Ishikawa (cell line): ENCODE data around the gene STPG4.

Experiments used
- CEBPB ChIP-seq: IDR thresholded peaks from 2 replicates; pipeline ENCODE4 v1.6.1; 2012
- CREB1 ChIP-seq: IDR thresholded peaks from 2 replicates; pipeline ENCODE4 v1.6.1; 2012; ENCODE audit warnings: low read depth
- EGR1 ChIP-seq: IDR thresholded peaks from 2 replicates; pipeline ENCODE4 v1.6.1; 2012
- EP300 ChIP-seq: IDR thresholded peaks from 2 replicates; pipeline ENCODE4 v1.6.1; 2012; ENCODE audit warnings: borderline replicate concordance
- FOXM1 ChIP-seq: IDR thresholded peaks from 2 replicates; pipeline ENCODE4 v1.6.1; 2012; ENCODE audit warnings: low read depth, borderline replicate concordance
- NFIC ChIP-seq: IDR thresholded peaks from 2 replicates; pipeline ENCODE4 v1.6.1; 2012
- RAD21 ChIP-seq: IDR thresholded peaks from 2 replicates; pipeline ENCODE4 v1.6.1; 2012; ENCODE audit warnings: low read depth
- TAF1 ChIP-seq: IDR thresholded peaks from 2 replicates; pipeline ENCODE4 v1.6.1; 2012; ENCODE audit warnings: low read depth, mild to moderate bottlenecking
- TCF12 ChIP-seq: IDR thresholded peaks from 2 replicates; pipeline ENCODE4 v1.6.1; 2012; ENCODE audit warnings: low read depth
- TEAD4 ChIP-seq: IDR thresholded peaks from 2 replicates; pipeline ENCODE4 v1.6.1; 2012
- YY1 ChIP-seq: IDR thresholded peaks from 2 replicates; pipeline ENCODE4 v1.6.1; 2012; ENCODE audit warnings: low read depth
- ZBTB7A ChIP-seq: IDR thresholded peaks from 2 replicates; pipeline ENCODE4 v1.6.1; 2012; ENCODE audit warnings: low read depth
- TF ChIP-seq, protein P1 (sequence below): IDR thresholded peaks from 2 replicates; pipeline ENCODE4 v1.6.1; 2012
- TF ChIP-seq, protein P2 (sequence below): IDR thresholded peaks from 2 replicates; pipeline ENCODE4 v1.6.1; 2012; ENCODE audit warnings: low read depth, mild to moderate bottlenecking
- TF ChIP-seq, protein P3 (sequence below): IDR thresholded peaks from 2 replicates; pipeline ENCODE4 v1.6.1; 2012

The STPG4 gene

DNA sequence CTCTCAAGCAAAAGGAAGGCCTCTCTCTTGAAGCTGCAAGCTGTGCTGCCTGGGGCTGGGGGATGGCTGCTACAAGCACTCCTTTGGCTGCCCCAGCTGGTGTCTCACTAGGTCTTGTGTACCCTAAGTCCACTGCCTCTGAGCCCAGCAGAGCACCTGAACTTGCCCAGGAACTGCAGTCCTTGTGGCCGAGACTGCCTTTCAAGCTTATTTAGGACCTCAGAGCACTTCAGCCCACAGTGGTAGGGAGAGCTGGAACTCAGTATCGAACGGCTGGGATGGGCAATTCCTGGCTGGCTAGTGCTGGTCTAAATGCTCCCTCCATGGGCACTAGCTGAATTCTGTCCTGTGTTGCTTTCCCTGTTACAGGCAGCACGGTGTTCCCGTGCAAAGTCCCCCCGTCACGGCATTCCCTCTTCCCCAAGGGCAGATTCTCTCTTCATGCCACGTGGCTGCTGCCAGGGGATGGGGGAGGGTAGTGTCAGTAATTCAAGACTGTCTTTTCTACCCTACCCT lies 25.9 kb downstream of the STPG4 start:
- TF ChIP-seq, protein P1, sequence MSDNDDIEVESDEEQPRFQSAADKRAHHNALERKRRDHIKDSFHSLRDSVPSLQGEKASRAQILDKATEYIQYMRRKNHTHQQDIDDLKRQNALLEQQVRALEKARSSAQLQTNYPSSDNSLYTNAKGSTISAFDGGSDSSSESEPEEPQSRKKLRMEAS: no peak

DNA sequence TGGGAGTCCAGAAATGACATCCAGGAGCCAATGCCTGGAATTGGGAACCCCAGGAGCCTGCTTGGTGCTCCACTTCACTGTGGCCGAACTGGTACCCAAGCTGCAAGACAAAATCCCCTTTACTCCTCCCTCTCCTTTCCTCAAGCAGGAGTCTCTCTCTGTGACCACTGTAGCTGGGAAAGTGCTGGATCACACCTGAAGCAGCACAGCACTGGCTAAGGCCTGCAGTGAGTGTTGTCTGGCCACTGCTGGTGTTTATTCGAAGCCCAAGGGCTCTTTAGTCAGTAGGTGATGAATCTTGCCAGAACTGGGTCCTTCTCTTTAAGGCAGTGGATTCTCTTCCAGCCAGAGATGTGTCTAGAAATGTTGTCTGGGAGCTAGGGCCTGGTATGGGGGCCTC lies 26.4 kb downstream of the STPG4 start:
- no peak for TF ChIP-seq TAF1
- TF ChIP-seq FOXM1: no peak
- no peak for TF ChIP-seq ZBTB7A

DNA sequence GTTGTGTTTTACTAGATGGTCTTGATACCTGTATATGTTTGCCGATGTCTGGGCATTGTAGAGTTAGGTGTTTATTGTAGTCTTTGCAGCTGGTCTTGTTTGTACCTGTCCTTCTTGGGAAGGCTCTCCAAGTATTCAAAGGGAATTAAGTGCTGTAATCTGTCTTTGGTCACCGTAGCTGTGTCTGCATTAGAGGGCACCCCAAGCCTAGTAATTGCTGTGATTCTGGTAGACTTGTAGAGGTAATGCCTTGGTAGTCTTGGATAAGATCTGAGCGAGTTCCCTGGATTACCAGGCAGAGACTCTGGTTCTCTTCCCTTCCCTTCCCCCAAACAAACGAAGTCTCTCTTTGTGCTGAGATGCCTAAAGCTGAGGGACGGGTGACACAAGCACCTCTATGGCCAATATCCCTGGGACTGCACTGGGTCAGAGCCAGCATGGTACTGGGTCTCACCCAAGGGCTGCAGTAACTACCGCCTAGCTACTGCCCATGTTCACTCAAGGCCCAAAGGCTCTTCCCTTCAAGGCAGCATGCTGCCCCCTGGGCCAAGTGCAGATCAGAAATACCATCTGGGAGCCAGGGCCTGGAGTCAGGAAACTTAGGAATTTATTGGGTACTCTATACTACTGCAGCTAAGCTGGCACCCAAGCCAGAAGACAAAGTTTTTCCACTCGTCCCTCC lies 27.1 kb downstream of the STPG4 start:
- TF ChIP-seq, protein P2, sequence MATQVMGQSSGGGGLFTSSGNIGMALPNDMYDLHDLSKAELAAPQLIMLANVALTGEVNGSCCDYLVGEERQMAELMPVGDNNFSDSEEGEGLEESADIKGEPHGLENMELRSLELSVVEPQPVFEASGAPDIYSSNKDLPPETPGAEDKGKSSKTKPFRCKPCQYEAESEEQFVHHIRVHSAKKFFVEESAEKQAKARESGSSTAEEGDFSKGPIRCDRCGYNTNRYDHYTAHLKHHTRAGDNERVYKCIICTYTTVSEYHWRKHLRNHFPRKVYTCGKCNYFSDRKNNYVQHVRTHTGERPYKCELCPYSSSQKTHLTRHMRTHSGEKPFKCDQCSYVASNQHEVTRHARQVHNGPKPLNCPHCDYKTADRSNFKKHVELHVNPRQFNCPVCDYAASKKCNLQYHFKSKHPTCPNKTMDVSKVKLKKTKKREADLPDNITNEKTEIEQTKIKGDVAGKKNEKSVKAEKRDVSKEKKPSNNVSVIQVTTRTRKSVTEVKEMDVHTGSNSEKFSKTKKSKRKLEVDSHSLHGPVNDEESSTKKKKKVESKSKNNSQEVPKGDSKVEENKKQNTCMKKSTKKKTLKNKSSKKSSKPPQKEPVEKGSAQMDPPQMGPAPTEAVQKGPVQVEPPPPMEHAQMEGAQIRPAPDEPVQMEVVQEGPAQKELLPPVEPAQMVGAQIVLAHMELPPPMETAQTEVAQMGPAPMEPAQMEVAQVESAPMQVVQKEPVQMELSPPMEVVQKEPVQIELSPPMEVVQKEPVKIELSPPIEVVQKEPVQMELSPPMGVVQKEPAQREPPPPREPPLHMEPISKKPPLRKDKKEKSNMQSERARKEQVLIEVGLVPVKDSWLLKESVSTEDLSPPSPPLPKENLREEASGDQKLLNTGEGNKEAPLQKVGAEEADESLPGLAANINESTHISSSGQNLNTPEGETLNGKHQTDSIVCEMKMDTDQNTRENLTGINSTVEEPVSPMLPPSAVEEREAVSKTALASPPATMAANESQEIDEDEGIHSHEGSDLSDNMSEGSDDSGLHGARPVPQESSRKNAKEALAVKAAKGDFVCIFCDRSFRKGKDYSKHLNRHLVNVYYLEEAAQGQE: no peak
- TF ChIP-seq RAD21: peak; percentile 37

DNA sequence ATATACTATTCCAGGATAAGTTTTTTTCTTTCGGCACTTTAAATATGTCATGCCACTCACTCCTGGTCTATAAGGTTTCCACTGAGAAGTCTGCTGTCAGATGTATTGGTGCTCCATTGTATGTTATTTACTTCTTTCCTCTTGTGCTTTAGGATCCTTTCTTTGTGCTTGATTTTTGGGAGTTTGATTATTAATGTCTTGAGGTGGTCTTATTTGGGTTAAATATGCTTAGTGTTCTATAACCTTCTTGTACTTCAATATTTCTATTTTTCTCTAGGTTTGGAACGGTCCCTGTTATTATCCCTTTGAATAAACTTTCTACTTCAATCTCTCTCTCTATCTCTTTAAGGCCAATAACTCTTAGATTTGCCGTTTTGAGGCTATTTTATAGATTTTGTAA lies 28.3 kb downstream of the STPG4 start:
- no peak for TF ChIP-seq TCF12
- no peak for TF ChIP-seq RAD21
- no peak for TF ChIP-seq NFIC
- TF ChIP-seq, protein P1: no peak
- no peak for TF ChIP-seq EGR1
- no peak for TF ChIP-seq TEAD4
- no peak for TF ChIP-seq FOXM1

DNA sequence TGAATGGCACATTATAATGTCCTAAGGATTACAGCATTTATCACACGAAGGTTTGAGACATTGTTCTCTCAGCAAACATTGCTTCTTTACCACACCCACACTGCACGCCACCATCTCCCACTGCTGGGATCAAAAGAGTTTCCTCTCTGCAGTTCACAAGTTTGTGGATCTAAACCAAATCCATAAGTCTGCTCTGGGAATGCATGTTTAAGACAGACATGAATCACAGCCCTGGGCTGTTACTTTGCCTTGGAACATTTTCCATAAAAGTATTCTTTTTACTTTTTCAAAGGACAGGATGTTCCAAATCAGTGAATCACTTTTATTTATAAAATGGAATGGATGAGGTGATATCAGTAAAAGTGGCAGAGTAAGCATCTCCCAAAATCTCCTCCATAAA lies 36.1 kb downstream of the STPG4 start:
- TF ChIP-seq, protein P1: no peak

DNA sequence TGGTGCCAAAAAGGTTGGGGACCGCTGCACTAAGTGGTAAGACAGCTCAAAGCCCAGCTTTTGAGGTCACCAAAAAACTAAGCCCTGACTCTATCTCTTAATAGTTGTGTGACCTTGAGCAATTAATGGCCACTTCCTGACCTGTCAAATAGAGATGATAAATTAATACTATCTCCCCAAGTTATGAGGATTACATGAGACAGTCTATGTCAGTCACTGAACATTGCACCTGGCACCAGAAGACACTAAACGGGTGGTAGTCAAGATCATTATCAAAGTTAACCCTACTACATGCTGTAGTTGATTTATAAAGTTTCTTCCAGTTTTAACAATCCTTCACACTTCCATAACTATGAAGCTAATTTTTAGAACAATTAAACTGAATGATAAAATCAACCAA lies 36.5 kb downstream of the STPG4 start:
- TF ChIP-seq TCF12 (no peak), YY1 (no peak)
- TF ChIP-seq, protein P3, sequence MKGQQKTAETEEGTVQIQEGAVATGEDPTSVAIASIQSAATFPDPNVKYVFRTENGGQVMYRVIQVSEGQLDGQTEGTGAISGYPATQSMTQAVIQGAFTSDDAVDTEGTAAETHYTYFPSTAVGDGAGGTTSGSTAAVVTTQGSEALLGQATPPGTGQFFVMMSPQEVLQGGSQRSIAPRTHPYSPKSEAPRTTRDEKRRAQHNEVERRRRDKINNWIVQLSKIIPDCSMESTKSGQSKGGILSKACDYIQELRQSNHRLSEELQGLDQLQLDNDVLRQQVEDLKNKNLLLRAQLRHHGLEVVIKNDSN: no peak

DNA sequence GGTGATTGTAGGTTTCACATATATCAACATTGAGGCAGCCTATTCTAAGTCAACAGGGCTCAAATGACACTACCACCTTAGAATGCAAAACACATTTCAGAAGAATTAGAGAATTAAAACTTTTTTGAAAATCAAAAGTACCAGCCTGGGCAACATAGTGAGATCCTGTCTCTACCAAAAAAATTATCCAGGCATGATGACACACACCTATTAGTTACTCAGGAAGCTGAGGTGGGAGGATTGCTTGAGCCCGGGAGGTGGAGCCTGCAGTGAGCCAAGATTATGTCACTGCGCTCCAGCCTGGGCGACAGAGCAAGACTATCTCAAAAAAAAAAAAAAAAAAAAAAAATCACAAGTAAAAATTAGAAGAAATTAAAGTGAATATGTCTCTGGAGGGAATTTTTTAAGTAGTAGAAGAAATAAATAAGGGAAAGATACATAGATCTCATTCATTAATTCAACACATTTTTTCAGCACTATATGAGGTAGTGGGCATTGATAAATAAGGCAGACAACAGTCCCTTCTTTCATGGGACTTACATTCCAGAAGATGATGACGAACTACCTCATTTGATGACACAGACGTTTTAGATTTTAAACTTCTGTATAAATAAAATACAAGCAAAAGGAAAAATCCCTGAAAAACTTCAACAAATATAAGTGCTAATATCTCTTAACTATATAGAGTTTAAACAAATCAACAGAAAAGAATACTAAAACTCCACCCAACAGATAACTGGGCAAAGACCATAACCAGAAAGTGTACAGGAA lies 42.3 kb downstream of the STPG4 start:
- TF ChIP-seq TAF1: no peak
- TF ChIP-seq EGR1: no peak
- TF ChIP-seq NFIC: no peak
- no peak for TF ChIP-seq RAD21
- no peak for TF ChIP-seq YY1
- TF ChIP-seq CREB1: no peak
- TF ChIP-seq, protein P1: no peak
- TF ChIP-seq CEBPB: no peak
- no peak for TF ChIP-seq FOXM1
- TF ChIP-seq, protein P3: no peak
- TF ChIP-seq EP300: no peak
- TF ChIP-seq ZBTB7A: no peak
- no peak for TF ChIP-seq TEAD4
- TF ChIP-seq, protein P2: no peak
- no peak for TF ChIP-seq TCF12
